ENCODE results near the gene RFC3. TPM values are rescaled to one million over a fixed set of nuclear protein-coding genes. Genes with fewer than 3 reads are reported as not detected.

The RFC3 gene
- total and polyA plus RNA-seq, 4 donors, result 6.3 to 16.5 (median 8.5) TPM

GRCh38 chr13:33789739-33790138 is 28.2 kb upstream of the RFC3 start:
- TF ChIP-seq, protein P1, sequence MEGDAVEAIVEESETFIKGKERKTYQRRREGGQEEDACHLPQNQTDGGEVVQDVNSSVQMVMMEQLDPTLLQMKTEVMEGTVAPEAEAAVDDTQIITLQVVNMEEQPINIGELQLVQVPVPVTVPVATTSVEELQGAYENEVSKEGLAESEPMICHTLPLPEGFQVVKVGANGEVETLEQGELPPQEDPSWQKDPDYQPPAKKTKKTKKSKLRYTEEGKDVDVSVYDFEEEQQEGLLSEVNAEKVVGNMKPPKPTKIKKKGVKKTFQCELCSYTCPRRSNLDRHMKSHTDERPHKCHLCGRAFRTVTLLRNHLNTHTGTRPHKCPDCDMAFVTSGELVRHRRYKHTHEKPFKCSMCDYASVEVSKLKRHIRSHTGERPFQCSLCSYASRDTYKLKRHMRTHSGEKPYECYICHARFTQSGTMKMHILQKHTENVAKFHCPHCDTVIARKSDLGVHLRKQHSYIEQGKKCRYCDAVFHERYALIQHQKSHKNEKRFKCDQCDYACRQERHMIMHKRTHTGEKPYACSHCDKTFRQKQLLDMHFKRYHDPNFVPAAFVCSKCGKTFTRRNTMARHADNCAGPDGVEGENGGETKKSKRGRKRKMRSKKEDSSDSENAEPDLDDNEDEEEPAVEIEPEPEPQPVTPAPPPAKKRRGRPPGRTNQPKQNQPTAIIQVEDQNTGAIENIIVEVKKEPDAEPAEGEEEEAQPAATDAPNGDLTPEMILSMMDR (IDR thresholded peaks at IDR 0.05; ENCODE audit: control extremely low read depth, extremely low read depth), result no peak
- Histone ChIP-seq H3K9me3 (ENCODE audit: control insufficient read depth in 4 of 4, insufficient read depth in 3 of 4, low read length in 3 of 4) (no peaks in the 10 kb centered on the region), H3K36me3 (ENCODE audit: control insufficient read depth in 4 of 4, insufficient read depth in 4 of 4, low read length in 4 of 4) (no peaks in the 10 kb centered on the region), H3K4me1 (ENCODE audit: control insufficient read depth in 5 of 5, insufficient read depth in 5 of 5, low read length in 5 of 5) (no peaks in the 10 kb centered on the region), H3K4me3 (no peak overlapping the region), H3K9ac (ENCODE audit: insufficient read depth in 1 of 2, low read length in 2 of 2) (no peak overlapping the region), H3K27me3 (ENCODE audit: control insufficient read depth in 3 of 3, insufficient read depth in 3 of 3, low read length in 2 of 3) (no peaks in the 10 kb centered on the region), H3K27ac (ENCODE audit: low read depth in 1 of 2, low read length in 1 of 2) (no peak overlapping the region)
- ATAC-seq (ENCODE audit: insufficient read depth, low FRiP score) (no peak), DNase-seq (no peak)
- 57 to 71% methylated on average over 4 of the region's 4 CpGs for WGBS, 2 donors

DNA sequence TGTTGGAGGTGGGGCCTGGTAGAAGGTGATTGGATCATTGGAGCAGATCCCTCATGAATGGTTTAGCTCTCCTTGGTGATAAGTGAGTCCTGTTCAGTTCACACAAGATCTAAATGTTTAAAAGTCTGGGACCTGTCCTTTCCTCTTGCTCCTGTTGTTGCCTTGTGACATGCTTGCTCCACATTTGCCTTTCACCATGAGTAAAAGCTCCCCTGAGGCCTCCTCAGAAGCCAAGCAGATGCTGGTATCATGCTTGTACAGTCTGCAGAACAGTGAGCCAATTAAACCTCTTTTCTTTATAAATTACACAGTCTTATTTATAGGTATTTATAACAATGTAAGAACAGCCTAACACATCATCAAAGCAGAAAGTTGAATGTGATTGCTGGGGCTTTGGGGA is 24.2 kb upstream of the RFC3 start:
- DNase-seq, result no peak
- H3K9me3 ChIP-seq (ENCODE audit: control insufficient read depth in 4 of 4, insufficient read depth in 3 of 4, low read length in 3 of 4), result no peaks in the 10 kb centered on the region
- peaks cover 0 to 5% (median 0%) of the 10 kb centered on the region in 5 donors for H3K4me1 ChIP-seq (ENCODE audit: control insufficient read depth in 5 of 5, insufficient read depth in 5 of 5, low read length in 5 of 5)
- H3K27me3 ChIP-seq (ENCODE audit: control insufficient read depth in 3 of 3, insufficient read depth in 3 of 3, low read length in 2 of 3), result no peaks in the 10 kb centered on the region
- no peak overlapping the region for H3K9ac ChIP-seq (ENCODE audit: insufficient read depth in 1 of 2, low read length in 2 of 2)
- H3K36me3 ChIP-seq (ENCODE audit: control insufficient read depth in 4 of 4, insufficient read depth in 4 of 4, low read length in 4 of 4), result no peaks in the 10 kb centered on the region
- no peak overlapping the region for H3K4me3 ChIP-seq
- TF ChIP-seq, protein P1 (IDR thresholded peaks at IDR 0.05; ENCODE audit: control extremely low read depth, extremely low read depth), result no peak
- no peak overlapping the region for H3K27ac ChIP-seq (ENCODE audit: low read depth in 1 of 2, low read length in 1 of 2)
- ATAC-seq (ENCODE audit: insufficient read depth, low FRiP score), result no peak

GRCh38 chr13:33794576-33794975 is 23.4 kb upstream of the RFC3 start:
- Histone ChIP-seq H3K9me3 (ENCODE audit: control insufficient read depth in 4 of 4, insufficient read depth in 3 of 4, low read length in 3 of 4) (no peaks in the 10 kb centered on the region), H3K27me3 (ENCODE audit: control insufficient read depth in 3 of 3, insufficient read depth in 3 of 3, low read length in 2 of 3) (no peaks in the 10 kb centered on the region), H3K4me3 (no peak overlapping the region), H3K27ac (ENCODE audit: low read depth in 1 of 2, low read length in 1 of 2) (no peak overlapping the region), H3K9ac (ENCODE audit: insufficient read depth in 1 of 2, low read length in 2 of 2) (no peak overlapping the region), H3K36me3 (ENCODE audit: control insufficient read depth in 4 of 4, insufficient read depth in 4 of 4, low read length in 4 of 4) (no peaks in the 10 kb centered on the region), H3K4me1 (ENCODE audit: control insufficient read depth in 5 of 5, insufficient read depth in 5 of 5, low read length in 5 of 5) (peaks cover 0 to 6% (median 0%) of the 10 kb centered on the region in 5 donors)
- ATAC-seq (ENCODE audit: insufficient read depth, low FRiP score) (no peak), DNase-seq (no peak)
- TF ChIP-seq, protein P1 (IDR thresholded peaks at IDR 0.05; ENCODE audit: control extremely low read depth, extremely low read depth), result no peak
- WGBS, 2 donors, result 63 to 74% methylated on average over 4 of the region's 4 CpGs

- H3K27me3 ChIP-seq (ENCODE audit: control insufficient read depth in 3 of 3, insufficient read depth in 3 of 3, low read length in 2 of 3), result no peaks in the 10 kb centered on the region
- H3K36me3 ChIP-seq (ENCODE audit: control insufficient read depth in 4 of 4, insufficient read depth in 4 of 4, low read length in 4 of 4), result no peaks in the 10 kb centered on the region
- H3K27ac ChIP-seq (ENCODE audit: low read depth in 1 of 2, low read length in 1 of 2), result no peak overlapping the region
- TF ChIP-seq, protein P1 (IDR thresholded peaks at IDR 0.05; ENCODE audit: control extremely low read depth, extremely low read depth), result no peak
- DNase-seq, result no peak
- no peaks in the 10 kb centered on the region for H3K9me3 ChIP-seq (ENCODE audit: control insufficient read depth in 4 of 4, insufficient read depth in 3 of 4, low read length in 3 of 4)
- H3K4me1 ChIP-seq (ENCODE audit: control insufficient read depth in 5 of 5, insufficient read depth in 5 of 5, low read length in 5 of 5), result peaks cover 0 to 8% (median 0%) of the 10 kb centered on the region in 5 donors
- no peak overlapping the region for H3K4me3 ChIP-seq
- H3K9ac ChIP-seq (ENCODE audit: insufficient read depth in 1 of 2, low read length in 2 of 2), result no peak overlapping the region
- 66 to 67% methylated on average over 4 of the region's 4 CpGs for WGBS, 2 donors
- no peak for ATAC-seq (ENCODE audit: insufficient read depth, low FRiP score)
Measured at GRCh38 chr13:33796095-33796494, 21.9 kb upstream of the RFC3 start.

All from lung (tissue), 12 donors.